Naive thymus-derived CD4-positive, alpha-beta T cell (primary cell): ENCODE results near the gene IPO13. TPM values are rescaled to one million over a fixed set of nuclear protein-coding genes. Genes with fewer than 3 reads are reported as not detected.
A peak's percentile ranks its signal among the peaks of the same experiment; 100 is the strongest.

Experiments
- ATAC-seq: fragments of 150-1000 bp; cut with Tn5 transposase; 2 replicates; pipeline ENCODE4 v1.10.0; 2021; ENCODE audit warnings: mild to moderate bottlenecking, moderate library complexity
- CTCF ChIA-PET: fragments of 350-600 bp; sonication (Branson Sonifier 250); formaldehyde crosslinking; loops from one replicate; lab custom pipeline; 2021; ENCODE audit warnings: antibody characterized with exemption; lab: Charles Lee
- POLR2A ChIA-PET: fragments of 350-600 bp; sonication (Branson Sonifier 250); formaldehyde crosslinking; loops from one replicate; lab custom pipeline; 2021; ENCODE audit warnings: antibody characterized with exemption, inconsistent platforms; lab: Charles Lee
- DNase-seq, 9 donors: peaks; one replicate each; pipeline versions ENCODE4 v3.0.0 to v3.0.0-alpha.2; 2020 to 2022; ENCODE audit warnings: mixed read lengths in 1 of 9
- H3K27ac ChIP-seq: one replicate; pipeline ENCODE4 v1.7.0; 2013; ENCODE audit warnings: mild to moderate bottlenecking, low read depth, low read length, moderate library complexity
- H3K27me3 ChIP-seq, 2 donors: one replicate each; pipeline ENCODE4 v1.7.0; 2013; ENCODE audit warnings: low read length in 2 of 2, mild to moderate bottlenecking in 2 of 2, moderate library complexity in 2 of 2; ENCODE audit not compliant: control insufficient read depth in 2 of 2, insufficient read depth in 2 of 2
- H3K36me3 ChIP-seq, 3 experiments: 1 replicate in 2 of 3; 2 replicates in 1 of 3; pipeline ENCODE4 v1.7.0; 2013; ENCODE audit warnings: low read length in 3 of 3, mild to moderate bottlenecking in 3 of 3, moderate library complexity in 1 of 3; ENCODE audit not compliant: insufficient read depth in 3 of 3, control insufficient read depth in 2 of 3
- H3K4me1 ChIP-seq, 2 donors: one replicate each; pipeline ENCODE4 v1.7.0; 2013; ENCODE audit warnings: low read length in 2 of 2, mild to moderate bottlenecking in 2 of 2, moderate library complexity in 1 of 2; ENCODE audit not compliant: control insufficient read depth in 2 of 2, insufficient read depth in 2 of 2
- H3K4me3 ChIP-seq: 2 replicates; pipeline ENCODE4 v1.7.0; 2013; ENCODE audit warnings: mild to moderate bottlenecking, low read length
- H3K9me3 ChIP-seq, 3 experiments: 1 replicate in 2 of 3; 2 replicates in 1 of 3; pipeline ENCODE4 v1.7.0; 2013; ENCODE audit warnings: low read length in 3 of 3; ENCODE audit not compliant: control insufficient read depth in 2 of 3
- H3K27ac Mint-ChIP-seq, 9 donors: one replicate each; pipeline ENCODE4 v1.8.0; 2020 to 2022; ENCODE audit warnings: mixed read lengths in 9 of 9, mild to moderate bottlenecking in 8 of 9, moderate library complexity in 5 of 9, inconsistent platforms in 2 of 9
- H3K27me3 Mint-ChIP-seq, 5 donors: one replicate each; pipeline ENCODE4 v1.8.0; 2021 to 2022; ENCODE audit warnings: mixed read lengths in 5 of 5, mild to moderate bottlenecking in 1 of 5
- H3K36me3 Mint-ChIP-seq, 5 donors: one replicate each; pipeline ENCODE4 v1.8.0; 2020 to 2022; ENCODE audit warnings: mixed read lengths in 5 of 5, mild to moderate bottlenecking in 3 of 5, inconsistent platforms in 1 of 5
- H3K4me1 Mint-ChIP-seq, 7 donors: one replicate each; pipeline ENCODE4 v1.8.0; 2020 to 2022; ENCODE audit warnings: mixed read lengths in 7 of 7, mild to moderate bottlenecking in 3 of 7, inconsistent platforms in 1 of 7
- H3K4me3 Mint-ChIP-seq, 10 donors: one replicate each; pipeline ENCODE4 v1.8.0; 2020 to 2022; ENCODE audit warnings: mild to moderate bottlenecking in 10 of 10, mixed read lengths in 10 of 10, moderate library complexity in 6 of 10, inconsistent platforms in 2 of 10
- H3K9me3 Mint-ChIP-seq, 11 donors: one replicate each; pipeline ENCODE4 v1.8.0; 2020 to 2022; ENCODE audit warnings: mixed read lengths in 11 of 11, mild to moderate bottlenecking in 4 of 11, inconsistent platforms in 1 of 11, moderate library complexity in 1 of 11
- intact Hi-C, 2 donors: fragments of 100-400 bp; cut with micrococcal nuclease; formaldehyde crosslinking; loops; one replicate each; pipeline ENCODE4 v1.15.1; 2023
- polyA plus RNA-seq, 2 donors: library from polyadenylated mRNA; unstranded; fragments of 300-500 nt; fragmentation: Illumina TruSeq; gene quantifications; one replicate each; pipeline ENCODE4 v1.2.3, GENCODE V29; 2021
- total RNA-seq, 6 experiments: library from RNA in 5 of 6; stranded (reverse) in 5 of 6; gene quantifications; 1 replicate in 5 of 6; 2 replicates in 1 of 6; pipeline ENCODE4 v1.2.3 and lab custom pipeline; 2021 to 2026

IPO13 gene
- total and polyA plus RNA-seq, 7 experiments from 2014 or later: 10.1 to 32.3 (median 15.2) TPM

GRCh38 chr1:43930168-43930948, 16.4 kb upstream of the IPO13 start:
- no peak for ATAC-seq
- CTCF ChIA-PET: interaction anchor here (1.2 to 1.4 kb wide), 2 partner anchors 13 to 167 kb away, joined by 3 read pairs; no protein-coding TSS in a partner anchor

DNA sequence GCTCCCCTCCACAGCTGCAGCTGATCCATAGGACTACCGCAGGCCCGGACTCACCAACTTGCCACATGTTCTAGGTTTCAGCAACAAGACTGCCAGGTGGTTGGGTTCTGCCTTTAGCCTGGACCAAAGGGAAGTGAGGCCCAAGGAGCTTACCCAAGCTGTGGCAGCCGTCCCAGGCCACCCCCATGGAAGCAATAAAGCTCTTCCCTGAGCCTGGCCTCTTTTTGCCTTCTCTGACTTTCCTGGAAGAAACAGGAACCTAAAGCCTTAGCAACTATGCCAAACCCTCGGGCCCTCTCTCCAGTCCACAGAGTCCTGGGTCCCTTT, 15.8 kb upstream of the IPO13 start:
- Histone ChIP-seq H3K4me3 (no peak overlapping the region), H3K27me3 (peaks cover 9 to 18% of the 10 kb centered on the region in 2 donors), H3K9me3 (no peaks in the 10 kb centered on the region), H3K27ac (no peak overlapping the region), H3K4me1 (peaks cover 0 to 9% of the 10 kb centered on the region in 2 donors), H3K36me3 (peaks cover 0 to 4% (median 0%) of the 10 kb centered on the region in 3 experiments)
- Mint-ChIP-seq H3K4me1 (peaks cover 10 to 19% (median 14%) of the 10 kb centered on the region in 7 donors), H3K27me3 (peaks cover 20 to 29% (median 26%) of the 10 kb centered on the region in 5 donors), H3K36me3 (peaks cover under 1 to 9% (median 4%) of the 10 kb centered on the region in 5 donors), H3K4me3 (no peak overlapping the region), H3K9me3 (peaks cover 0 to 2% (median 0%) of the 10 kb centered on the region in 11 donors), H3K27ac (no peak overlapping the region)
- intact Hi-C loops: loop anchor here in 1 of 2 donors (10.0 kb wide), 1 partner anchor 706 kb away; no protein-coding TSS in a partner anchor
- ChIA-PET CTCF (interaction anchor here (1.2 to 1.4 kb wide), 2 partner anchors 12 to 168 kb away, joined by 3 read pairs; no protein-coding TSS in a partner anchor), POLR2A (no interaction called here)
- ATAC-seq (no peak), DNase-seq (no peak)

More at GRCh38 chr1:43930168-43930948, 16.4 kb upstream of the IPO13 start:
- POLR2A ChIA-PET: no interaction called here
- Histone ChIP-seq H3K27me3 (peaks cover 9 to 13% of the 10 kb centered on the region in 2 donors), H3K4me1 (peaks cover 0 to 9% of the 10 kb centered on the region in 2 donors), H3K36me3 (peaks cover 0 to 7% (median 0%) of the 10 kb centered on the region in 3 experiments), H3K9me3 (no peaks in the 10 kb centered on the region), H3K27ac (no peak overlapping the region), H3K4me3 (no peak overlapping the region)
- Mint-ChIP-seq H3K9me3 (peaks cover 0 to 2% (median 0%) of the 10 kb centered on the region in 11 donors), H3K4me3 (no peak overlapping the region), H3K27ac (no peak overlapping the region), H3K36me3 (peaks cover 2 to 14% (median 8%) of the 10 kb centered on the region in 5 donors), H3K27me3 (peaks cover 16 to 25% (median 23%) of the 10 kb centered on the region in 5 donors), H3K4me1 (peaks cover 5 to 19% (median 14%) of the 10 kb centered on the region in 7 donors)
- DNase-seq: no peak
- intact Hi-C loops: loop anchor here in 1 of 2 donors (10.0 kb wide), 1 partner anchor 706 kb away; no protein-coding TSS in a partner anchor

- ChIA-PET POLR2A (no interaction called here), CTCF (interaction anchor here (3.8 kb wide), 1 partner anchor 167 kb away, joined by 50 read pairs; no protein-coding TSS in a partner anchor)
- H3K27me3 Mint-ChIP-seq: peaks cover 21 to 29% (median 26%) of the 10 kb centered on the region in 5 donors
- peaks cover 0 to 9% of the 10 kb centered on the region in 2 donors for H3K4me1 ChIP-seq
- DNase-seq: no peak
- H3K4me1 Mint-ChIP-seq: peaks cover 10 to 23% (median 14%) of the 10 kb centered on the region in 7 donors
- H3K9me3 Mint-ChIP-seq: no peaks in the 10 kb centered on the region
- H3K9me3 ChIP-seq: no peaks in the 10 kb centered on the region
- no peak overlapping the region for H3K27ac Mint-ChIP-seq
- peaks cover 9 to 19% of the 10 kb centered on the region in 2 donors for H3K27me3 ChIP-seq
- no peak overlapping the region for H3K4me3 ChIP-seq
- intact Hi-C loops: loop anchor here in 1 of 2 donors (10.0 kb wide), 1 partner anchor 707 kb away; no protein-coding TSS in a partner anchor
- ATAC-seq: no peak
- no peak overlapping the region for H3K27ac ChIP-seq
- H3K36me3 Mint-ChIP-seq: peaks cover 0 to 7% (median 3%) of the 10 kb centered on the region in 5 donors
- H3K36me3 ChIP-seq: no peaks in the 10 kb centered on the region
- H3K4me3 Mint-ChIP-seq: peak overlapping the region in 2 of 10 donors; percentile 5 to 70
These were observed 14.8 kb upstream of the IPO13 start for GRCh38 chr1:43931711-43932660.

DNA sequence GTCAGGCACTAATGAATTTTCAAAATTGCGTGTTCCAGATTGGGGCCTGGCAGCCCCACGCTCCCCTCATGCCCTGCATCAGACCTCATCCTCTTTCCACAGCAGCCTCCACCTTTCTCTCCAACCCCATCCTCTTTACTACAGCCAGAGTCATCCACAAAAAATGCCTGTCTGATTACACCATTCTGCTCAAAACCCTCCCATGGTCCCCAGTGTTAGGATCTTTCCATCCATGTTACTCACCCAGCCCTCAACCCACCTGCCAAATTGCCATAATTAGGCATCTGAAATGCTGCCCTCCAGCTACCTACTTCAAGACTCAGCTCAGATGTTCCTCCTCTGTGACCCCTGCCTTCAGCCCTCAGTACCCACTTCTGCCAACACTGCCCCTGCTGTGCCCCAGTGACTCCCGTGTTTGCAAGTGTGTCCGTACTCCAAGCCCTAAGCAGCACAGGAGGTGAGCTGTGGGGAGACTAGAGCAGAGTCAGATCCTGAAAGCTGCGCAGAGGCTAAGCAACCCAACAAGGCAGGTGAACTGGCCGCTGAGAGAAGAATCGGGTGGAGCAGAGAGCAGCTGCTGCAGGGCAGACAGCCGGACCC, 13.9 kb upstream of the IPO13 start:
- Histone ChIP-seq H3K9me3 (no peaks in the 10 kb centered on the region), H3K27me3 (peaks cover 9 to 19% of the 10 kb centered on the region in 2 donors), H3K27ac (no peak overlapping the region), H3K36me3 (no peaks in the 10 kb centered on the region), H3K4me1 (peaks cover 0 to 9% of the 10 kb centered on the region in 2 donors), H3K4me3 (no peak overlapping the region)
- ChIA-PET CTCF (interaction anchor here (0.7 to 3.8 kb wide), 3 partner anchors 14 to 238 kb away, joined by 5 to 50 read pairs (median 17); partner anchors contain the start of gene IPO13), POLR2A (no interaction called here)
- DNase-seq (no peak), ATAC-seq (no peak)
- Mint-ChIP-seq H3K36me3 (peaks cover 0 to 4% (median 0%) of the 10 kb centered on the region in 5 donors), H3K27me3 (peaks cover 21 to 29% (median 26%) of the 10 kb centered on the region in 5 donors), H3K27ac (no peak overlapping the region), H3K4me1 (peaks cover 10 to 23% (median 14%) of the 10 kb centered on the region in 7 donors), H3K9me3 (no peaks in the 10 kb centered on the region), H3K4me3 (peak overlapping the region in 8 of 10 donors; percentile 13 to 70 (median 30))
- intact Hi-C loops: loop anchor here in 1 of 2 donors (10.0 kb wide), 1 partner anchor 708 kb away; no protein-coding TSS in a partner anchor

GRCh38 chr1:43933386-43934100, 13.2 kb upstream of the IPO13 start, which contains the start of gene ARTN:
ARTN (plus strand) TSS chr1:43933801; CDS start chr1:43935657, 1,856 bp downstream.
- Mint-ChIP-seq H3K4me1 (peaks cover 10 to 29% (median 14%) of the 10 kb centered on the region in 7 donors), H3K9me3 (no peaks in the 10 kb centered on the region), H3K27me3 (peaks cover 21 to 29% (median 26%) of the 10 kb centered on the region in 5 donors), H3K27ac (no peak within 1 kb of the TSS), H3K4me3 (peak within 1 kb of the TSS; percentile 17 to 70 (median 42)), H3K36me3 (peaks cover 0 to 4% (median 0%) of the 10 kb centered on the region in 5 donors)
- H3K27me3 ChIP-seq: peaks cover 9 to 19% of the 10 kb centered on the region in 2 donors
- no peaks in the 10 kb centered on the region for H3K36me3 ChIP-seq
- no peak for ATAC-seq
- H3K9me3 ChIP-seq: no peaks in the 10 kb centered on the region
- no peak within 1 kb of the TSS for H3K4me3 ChIP-seq
- POLR2A ChIA-PET: interaction anchor here (1.6 kb wide), 1 partner anchor 12 kb away, joined by 5 read pairs; no protein-coding TSS in a partner anchor
- intact Hi-C loops: loop anchor here (1.0 to 10.0 kb wide), 4 partner anchors 103 to 709 kb away; no protein-coding TSS in a partner anchor
- no peak within 1 kb of the TSS for H3K27ac ChIP-seq
- H3K4me1 ChIP-seq: peaks cover 0 to 9% of the 10 kb centered on the region in 2 donors
- DNase-seq: no peak
- CTCF ChIA-PET: interaction anchor here (0.7 to 3.8 kb wide), 4 partner anchors 13 to 404 kb away, joined by 5 to 50 read pairs (median 13); partner anchors contain the start of gene IPO13
